AG04449 (cell line): ENCODE data around the gene VPS37C.

Experiments used
- CTCF ChIA-PET: fragments of 350-600 bp; formaldehyde crosslinking; extraction: SDS; loops from one replicate; lab custom pipeline; 2021; ENCODE audit warnings: antibody characterized with exemption; lab: Yijun Ruan, JAX
- POLR2A ChIA-PET: fragments of 400-600, 350-600 bp; formaldehyde crosslinking; extraction: SDS; loops from one replicate; lab custom pipeline; 2020; ENCODE audit warnings: antibody characterized with exemption, inconsistent platforms; lab: Yijun Ruan, JAX
- DNase-seq: peaks from one replicate; pipeline ENCODE4 v3.0.0-alpha.2; 2010; ENCODE audit warnings: low read depth, low spot score
- H3K4me3 ChIP-seq: 2 replicates; pipeline ENCODE4 v1.5.1; 2011; ENCODE audit warnings: low read depth, mild to moderate bottlenecking, control low read depth, low read length
- TF ChIP-seq, protein P1 (sequence below): IDR thresholded peaks from one replicate; pipeline ENCODE4 v1.5.1; 2011; ENCODE audit warnings: mild to moderate bottlenecking, moderate library complexity, low read length, control low read depth, inconsistent platforms; ENCODE audit not compliant: insufficient read depth; ENCODE audit errors: missing control alignments

The VPS37C gene

DNA sequence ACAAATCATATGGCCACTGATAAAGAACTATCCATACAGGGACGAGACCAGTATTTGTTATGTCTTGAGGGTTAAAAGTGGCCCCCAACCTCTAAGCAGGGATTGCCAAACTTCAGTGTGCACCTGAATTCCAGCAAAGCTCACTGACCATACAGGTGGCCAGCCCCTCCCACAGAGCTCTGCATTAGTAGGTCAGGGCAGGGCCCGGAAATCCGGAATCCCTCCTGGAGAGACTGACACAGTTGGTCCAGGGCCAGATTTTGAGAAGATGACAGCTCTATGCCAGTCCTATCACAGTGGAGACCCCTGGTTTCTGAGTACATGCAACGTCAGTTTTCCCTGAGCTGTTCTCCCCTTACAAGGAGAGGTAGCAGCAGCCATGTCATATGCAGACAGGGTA lies 20.8 kb downstream of the VPS37C start:
- DNase-seq, result no peak
- ChIA-PET CTCF (interaction anchor here (1.3 to 6.7 kb wide), 4 partner anchors 10 to 47 kb away, joined by 3 to 65 read pairs (median 10); no protein-coding TSS in a partner anchor), POLR2A (interaction anchor here (0.6 to 2.3 kb wide), 2 partner anchors 21 to 28 kb away, joined by 4 to 6 read pairs; partner anchors contain the start of gene VPS37C)
- H3K4me3 ChIP-seq, result no peak overlapping the region
- TF ChIP-seq, protein P1, sequence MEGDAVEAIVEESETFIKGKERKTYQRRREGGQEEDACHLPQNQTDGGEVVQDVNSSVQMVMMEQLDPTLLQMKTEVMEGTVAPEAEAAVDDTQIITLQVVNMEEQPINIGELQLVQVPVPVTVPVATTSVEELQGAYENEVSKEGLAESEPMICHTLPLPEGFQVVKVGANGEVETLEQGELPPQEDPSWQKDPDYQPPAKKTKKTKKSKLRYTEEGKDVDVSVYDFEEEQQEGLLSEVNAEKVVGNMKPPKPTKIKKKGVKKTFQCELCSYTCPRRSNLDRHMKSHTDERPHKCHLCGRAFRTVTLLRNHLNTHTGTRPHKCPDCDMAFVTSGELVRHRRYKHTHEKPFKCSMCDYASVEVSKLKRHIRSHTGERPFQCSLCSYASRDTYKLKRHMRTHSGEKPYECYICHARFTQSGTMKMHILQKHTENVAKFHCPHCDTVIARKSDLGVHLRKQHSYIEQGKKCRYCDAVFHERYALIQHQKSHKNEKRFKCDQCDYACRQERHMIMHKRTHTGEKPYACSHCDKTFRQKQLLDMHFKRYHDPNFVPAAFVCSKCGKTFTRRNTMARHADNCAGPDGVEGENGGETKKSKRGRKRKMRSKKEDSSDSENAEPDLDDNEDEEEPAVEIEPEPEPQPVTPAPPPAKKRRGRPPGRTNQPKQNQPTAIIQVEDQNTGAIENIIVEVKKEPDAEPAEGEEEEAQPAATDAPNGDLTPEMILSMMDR, result no peak

DNA sequence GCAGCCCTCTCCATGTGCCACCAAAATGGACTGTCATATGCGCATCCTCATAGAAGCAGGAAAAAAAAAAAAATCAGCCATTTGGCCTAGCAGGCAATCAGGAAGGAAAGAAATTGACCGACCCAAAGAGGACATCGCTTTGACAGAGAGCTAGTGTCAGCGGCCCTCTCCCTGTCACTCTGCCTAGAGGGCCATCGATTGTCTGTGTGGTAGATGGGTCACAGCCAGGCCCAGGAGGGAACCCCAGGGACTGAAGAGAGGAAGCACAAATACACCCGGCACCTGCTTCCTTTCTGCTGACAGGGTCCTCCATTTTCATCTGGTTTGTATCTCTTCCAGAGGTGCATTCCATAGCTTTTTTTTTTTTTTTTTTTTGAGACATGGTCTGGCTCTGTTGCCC lies 21.8 kb downstream of the VPS37C start:
- ChIA-PET POLR2A (interaction anchor here (1.0 to 2.3 kb wide), 2 partner anchors 14 to 22 kb away, joined by 3 to 6 read pairs; partner anchors contain the start of gene VPS37C), CTCF (interaction anchor here (0.7 to 6.7 kb wide), 6 partner anchors 11 to 269 kb away, joined by 3 to 65 read pairs (median 4); no protein-coding TSS in a partner anchor)
- DNase-seq, result no peak
- peak overlapping the region; percentile 3; the same call in 1 of the 2 replicates for H3K4me3 ChIP-seq
- TF ChIP-seq, protein P1, result no peak

DNA sequence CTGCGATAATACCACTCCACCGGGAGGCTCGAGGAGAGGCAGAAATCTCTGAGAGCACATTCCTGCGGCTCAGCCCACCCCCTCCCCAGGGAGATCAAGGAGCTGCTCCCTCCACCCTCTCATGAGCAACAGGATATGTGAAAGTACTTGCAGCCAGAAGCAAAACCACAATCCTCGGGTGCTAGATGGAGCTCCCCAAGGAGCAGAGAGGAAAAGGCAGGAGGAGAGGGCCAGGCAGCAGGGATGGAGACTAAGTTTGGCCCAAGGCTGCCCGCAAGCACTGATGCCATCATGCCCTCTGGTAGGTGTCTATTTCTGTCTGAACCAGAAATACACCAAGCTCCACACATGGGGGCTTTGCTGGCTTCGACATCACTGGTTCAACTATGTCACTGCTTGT lies 22.3 kb downstream of the VPS37C start:
- TF ChIP-seq, protein P1, result no peak
- CTCF ChIA-PET, result interaction anchor here (1.0 to 6.7 kb wide), 7 partner anchors 9 to 308 kb away, joined by 3 to 65 read pairs (median 4); no protein-coding TSS in a partner anchor
- POLR2A ChIA-PET, result interaction anchor here (1.0 to 2.3 kb wide), 2 partner anchors 15 to 23 kb away, joined by 3 to 6 read pairs; partner anchors contain the start of gene VPS37C
- peak overlapping the region; percentile 15; the same call in 1 of the 2 replicates for H3K4me3 ChIP-seq
- DNase-seq, result peak; percentile 70

DNA sequence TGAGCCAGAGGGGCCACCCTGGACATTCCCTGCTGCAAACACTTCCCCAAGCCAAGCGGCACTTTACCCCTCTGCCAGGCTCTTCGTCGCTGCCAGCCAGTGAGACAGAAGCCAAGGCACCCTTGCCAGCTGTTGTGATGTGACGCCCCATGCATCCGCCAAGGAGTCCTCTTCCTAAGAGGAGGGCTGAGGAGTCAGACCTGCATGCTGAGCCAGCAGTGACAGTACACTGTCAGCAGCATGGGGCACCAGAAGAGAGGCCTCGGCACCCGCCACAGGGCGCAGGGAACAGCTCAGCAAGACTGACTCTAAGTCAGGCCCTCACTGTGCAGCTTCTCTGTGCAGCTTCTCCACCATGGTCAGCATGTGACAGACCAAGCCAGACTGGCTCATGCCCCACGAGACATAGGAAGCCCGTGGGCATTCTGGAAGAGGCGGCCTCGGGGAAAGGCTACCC lies 26.4 kb downstream of the VPS37C start:
- CTCF ChIA-PET, result interaction anchor here (0.8 kb wide), 1 partner anchor 37 kb away, joined by 3 read pairs; no protein-coding TSS in a partner anchor
- TF ChIP-seq, protein P1, result no peak

DNA sequence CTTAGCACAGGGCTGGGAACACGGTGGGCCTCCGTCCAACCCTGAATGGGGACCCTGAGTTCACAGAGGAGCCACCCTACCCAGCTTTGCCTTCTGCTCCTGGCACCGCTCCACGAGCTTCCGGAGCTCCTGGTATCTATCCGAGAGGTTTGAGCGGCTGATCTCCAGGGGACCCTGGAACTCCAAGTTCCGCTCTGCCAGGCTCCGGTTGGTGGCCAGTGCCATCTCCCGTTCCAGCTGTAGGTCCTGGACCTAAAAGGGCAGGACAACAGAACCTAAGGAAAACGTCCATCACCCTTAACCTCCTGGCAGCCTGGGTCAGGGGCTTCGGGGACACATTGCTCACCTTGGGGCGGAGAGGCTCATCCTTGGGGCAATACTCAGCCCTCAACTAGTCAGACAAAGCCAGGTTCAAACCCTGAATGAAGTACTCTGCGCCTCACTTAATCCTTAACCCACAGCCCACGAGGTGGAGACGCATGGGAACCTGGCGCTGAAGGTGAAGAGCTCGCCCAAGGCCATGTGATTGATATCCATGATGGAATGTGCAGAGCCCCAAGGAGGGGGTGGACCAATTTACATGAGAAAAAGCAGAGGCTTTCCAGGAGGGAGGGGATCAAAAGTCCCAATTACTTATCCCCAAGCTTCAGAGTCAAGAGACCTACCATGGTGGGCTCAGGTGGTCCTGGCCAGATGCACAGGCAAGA lies 27.1 kb downstream of the VPS37C start:
- TF ChIP-seq, protein P1, result no peak
- no peak overlapping the region for H3K4me3 ChIP-seq
- POLR2A ChIA-PET, result no interaction called here
- CTCF ChIA-PET, result interaction anchor here (0.8 to 1.8 kb wide), 3 partner anchors 18 to 53 kb away, joined by 3 to 6 read pairs (median 3); no protein-coding TSS in a partner anchor
- no peak for DNase-seq

More for the DNA sequence above, 26.4 kb downstream of the VPS37C start:
- no peak for DNase-seq
- no peak overlapping the region for H3K4me3 ChIP-seq
- POLR2A ChIA-PET, result no interaction called here

DNA sequence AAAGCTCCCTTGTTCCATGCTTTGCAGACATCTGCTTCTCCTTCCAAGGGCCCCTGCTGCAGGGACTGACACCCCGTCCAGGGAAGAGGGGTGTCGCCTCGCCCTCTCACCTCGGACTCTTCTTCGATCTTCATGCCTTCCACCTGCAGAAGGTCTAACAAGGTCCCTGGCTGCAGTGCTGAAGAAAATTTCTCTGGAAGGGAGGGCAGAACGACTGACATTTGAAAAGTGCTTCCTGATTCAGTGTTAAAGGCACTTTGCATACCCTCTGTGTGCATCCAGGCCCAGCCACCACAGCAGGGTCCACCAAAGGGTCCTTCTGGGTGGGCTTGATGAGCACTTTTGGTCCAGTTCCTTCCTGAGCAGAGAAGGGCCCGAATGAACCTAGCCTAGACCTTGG lies 28.1 kb downstream of the VPS37C start:
- POLR2A ChIA-PET, result no interaction called here
- no peak overlapping the region for H3K4me3 ChIP-seq
- DNase-seq, result no peak
- TF ChIP-seq, protein P1, result no peak
- CTCF ChIA-PET, result interaction anchor here (0.9 to 1.8 kb wide), 3 partner anchors 15 to 54 kb away, joined by 3 to 6 read pairs (median 3); no protein-coding TSS in a partner anchor
